Activated T-cell treated with anti-CD3 and anti-CD28 coated beads, Interleukin-2, amount 50 U/mL, for 72 hours (primary cell): Measurements from ENCODE around the gene PRR36. TPM values are rescaled to one million over a fixed set of nuclear protein-coding genes. Genes with fewer than 3 reads are reported as not detected.
"Not testable (repeated sequence)": the region's sequence is repeated elsewhere in the genome, so short reads cannot be mapped to it uniquely, and the experiment has no call there.

ENCODE experiments used
- ATAC-seq, 2 donors: fragments of 150-1000 bp; cut with Tn5 transposase; replicated peaks in 1 of 2; 2 replicates each; pipeline ENCODE4 v1.10.0; 2021; ENCODE audit warnings: moderate library complexity in 2 of 2, mild to moderate bottlenecking in 1 of 2
- DNase-seq, 2 donors: peaks; one replicate each; pipeline ENCODE4 v3.0.0; 2021 to 2022; ENCODE audit warnings: mixed read lengths in 1 of 2
- H3K27ac Mint-ChIP-seq: one replicate; pipeline ENCODE4 v1.8.0; 2022; ENCODE audit warnings: mild to moderate bottlenecking, moderate library complexity, mixed read lengths
- H3K27me3 Mint-ChIP-seq: one replicate; pipeline ENCODE4 v1.8.0; 2022; ENCODE audit warnings: low read depth, mixed read lengths
- H3K36me3 Mint-ChIP-seq, 2 donors: one replicate each; pipeline ENCODE4 v1.8.0; 2022; ENCODE audit warnings: mixed read lengths in 2 of 2, mild to moderate bottlenecking in 1 of 2; ENCODE audit not compliant: insufficient read depth in 2 of 2
- H3K4me1 Mint-ChIP-seq: one replicate; pipeline ENCODE4 v1.8.0; 2022; ENCODE audit warnings: low read depth, mixed read lengths
- H3K4me3 Mint-ChIP-seq, 2 donors: one replicate each; pipeline ENCODE4 v1.8.0; 2022; ENCODE audit warnings: mild to moderate bottlenecking in 2 of 2, mixed read lengths in 2 of 2, moderate library complexity in 2 of 2
- H3K9me3 Mint-ChIP-seq, 2 donors: one replicate each; pipeline ENCODE4 v1.8.0; 2022; ENCODE audit warnings: mixed read lengths in 2 of 2
- total RNA-seq, 2 donors: library from RNA; stranded (reverse); gene quantifications; one replicate each; pipeline ENCODE4 v1.2.3, GENCODE V29; 2022

Gene PRR36
- total RNA-seq, 2 donors from 2014 or later: 0.63 to 0.96 TPM

DNA sequence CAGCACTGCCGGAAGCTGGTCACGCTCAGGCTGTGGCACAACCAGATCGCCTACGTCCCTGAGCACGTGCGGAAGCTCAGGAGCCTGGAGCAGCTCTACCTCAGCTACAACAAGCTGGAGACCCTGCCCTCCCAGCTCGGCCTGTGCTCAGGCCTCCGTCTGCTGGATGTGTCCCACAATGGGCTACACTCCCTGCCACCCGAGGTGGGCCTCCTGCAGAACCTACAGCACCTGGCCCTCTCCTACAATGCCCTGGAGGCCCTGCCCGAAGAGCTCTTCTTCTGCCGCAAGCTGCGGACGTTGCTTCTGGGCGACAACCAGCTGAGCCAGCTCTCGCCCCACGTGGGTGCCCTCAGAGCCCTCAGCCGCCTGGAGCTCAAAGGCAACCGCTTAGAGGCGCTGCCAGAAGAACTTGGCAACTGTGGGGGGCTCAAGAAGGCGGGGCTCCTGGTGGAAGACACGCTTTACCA, 26.2 kb upstream of the PRR36 start:
- no peaks in the 10 kb centered on the region for H3K9me3 Mint-ChIP-seq
- ATAC-seq: no peak
- H3K27ac Mint-ChIP-seq: no peak overlapping the region
- H3K27me3 Mint-ChIP-seq: no peaks in the 10 kb centered on the region
- H3K4me1 Mint-ChIP-seq: peaks cover 26% of the 10 kb centered on the region
- DNase-seq: no peak
- H3K36me3 Mint-ChIP-seq: peaks cover 0 to 9% of the 10 kb centered on the region in 2 donors
- no peak overlapping the region for H3K4me3 Mint-ChIP-seq

DNA sequence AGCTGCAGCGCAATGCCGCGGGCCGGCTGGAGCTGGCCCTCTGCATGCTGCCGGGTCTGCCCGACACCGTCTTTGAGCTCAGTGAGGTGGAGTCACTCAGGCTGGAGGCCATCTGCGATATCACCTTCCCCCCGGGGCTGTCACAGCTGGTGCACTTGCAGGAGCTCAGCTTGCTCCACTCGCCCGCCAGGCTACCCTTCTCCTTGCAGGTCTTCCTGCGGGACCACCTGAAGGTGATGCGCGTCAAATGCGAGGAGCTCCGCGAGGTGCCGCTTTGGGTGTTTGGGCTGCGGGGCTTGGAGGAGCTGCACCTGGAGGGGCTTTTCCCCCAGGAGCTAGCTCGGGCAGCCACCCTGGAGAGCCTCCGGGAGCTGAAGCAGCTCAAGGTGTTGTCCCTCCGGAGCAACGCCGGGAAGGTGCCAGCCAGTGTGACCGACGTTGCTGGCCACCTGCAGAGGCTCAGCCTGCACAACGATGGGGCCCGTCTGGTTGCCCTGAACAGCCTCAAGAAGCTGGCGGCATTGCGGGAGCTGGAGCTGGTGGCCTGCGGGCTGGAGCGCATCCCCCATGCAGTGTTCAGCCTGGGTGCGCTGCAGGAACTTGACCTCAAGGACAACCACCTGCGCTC, 25.7 kb upstream of the PRR36 start:
- Mint-ChIP-seq H3K27ac (no peak overlapping the region), H3K4me3 (no peak overlapping the region), H3K27me3 (no peaks in the 10 kb centered on the region), H3K9me3 (no peaks in the 10 kb centered on the region), H3K36me3 (peaks cover 0 to 6% of the 10 kb centered on the region in 2 donors), H3K4me1 (peaks cover 20% of the 10 kb centered on the region)
- no peak for DNase-seq
- no peak for ATAC-seq

DNA sequence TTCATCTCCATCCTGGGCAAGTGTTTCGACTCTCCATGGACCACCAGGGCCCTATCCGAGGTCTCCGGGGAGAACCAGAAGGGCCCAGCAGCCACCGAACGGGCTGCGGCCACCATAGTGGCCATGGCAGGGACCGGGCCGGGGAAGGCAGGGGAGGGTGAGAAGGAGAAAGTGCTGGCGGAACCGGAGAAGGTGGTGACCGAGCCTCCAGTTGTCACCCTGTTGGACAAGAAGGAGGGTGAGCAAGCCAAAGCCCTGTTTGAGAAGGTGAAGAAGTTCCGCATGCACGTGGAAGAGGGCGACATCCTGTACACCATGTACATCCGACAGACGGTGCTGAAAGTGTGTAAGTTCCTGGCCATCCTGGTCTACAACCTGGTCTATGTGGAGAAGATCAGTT, 24.8 kb upstream of the PRR36 start:
- DNase-seq (no peak), ATAC-seq (no peak)
- Mint-ChIP-seq H3K36me3 (peaks cover 0 to 2% of the 10 kb centered on the region in 2 donors), H3K27ac (no peak overlapping the region), H3K27me3 (peaks cover 4% of the 10 kb centered on the region), H3K9me3 (no peaks in the 10 kb centered on the region), H3K4me3 (no peak overlapping the region), H3K4me1 (peaks cover 17% of the 10 kb centered on the region)

DNA sequence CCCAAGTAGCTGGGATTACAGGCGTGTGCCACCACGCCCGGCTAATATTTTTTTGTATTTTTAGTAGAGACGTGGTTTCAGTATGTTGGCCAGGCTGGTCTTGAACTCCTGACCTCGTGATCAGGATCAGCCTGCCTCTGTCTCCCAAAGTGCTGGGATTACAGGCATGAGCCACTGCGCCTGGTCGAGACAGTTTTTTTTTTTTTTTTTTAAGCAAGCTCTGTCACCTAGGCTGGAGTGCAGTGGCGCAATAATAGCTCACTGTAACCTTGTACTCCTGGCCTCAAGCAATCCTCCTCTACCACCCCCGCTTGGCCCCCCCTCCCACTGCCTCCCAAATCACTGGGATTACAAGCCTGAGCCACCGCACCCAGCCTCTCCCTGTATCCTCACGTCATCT, 23.1 kb upstream of the PRR36 start:
- no peak for DNase-seq
- Mint-ChIP-seq H3K27ac (no peak overlapping the region), H3K27me3 (peaks cover 5% of the 10 kb centered on the region), H3K4me1 (peaks cover 8% of the 10 kb centered on the region), H3K9me3 (no peaks in the 10 kb centered on the region), H3K36me3 (no peaks in the 10 kb centered on the region), H3K4me3 (no peak overlapping the region)
- ATAC-seq: no peak

DNA sequence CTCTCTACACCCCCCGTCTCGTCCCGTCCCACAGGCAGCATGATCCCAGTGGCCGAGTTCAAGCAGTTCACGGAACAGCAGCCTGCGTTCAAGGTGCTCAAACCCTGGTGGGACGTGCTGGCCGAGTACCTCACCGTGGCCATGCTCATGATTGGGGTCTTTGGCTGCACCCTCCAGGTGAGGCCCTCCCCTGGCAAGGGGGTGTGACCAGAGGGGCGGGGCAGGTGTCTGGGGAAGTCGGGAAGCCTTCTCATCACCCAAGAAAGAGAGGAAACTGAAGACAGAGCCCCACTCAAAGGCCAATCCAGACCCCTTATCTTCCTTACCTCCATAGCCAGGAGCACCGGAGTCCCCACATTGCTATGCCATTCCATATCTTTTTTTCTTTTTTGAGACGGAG, 21.4 kb upstream of the PRR36 start:
- DNase-seq (no peak), ATAC-seq (no peak)
- Mint-ChIP-seq H3K4me1 (peaks cover 4% of the 10 kb centered on the region), H3K27ac (no peak overlapping the region), H3K27me3 (peaks cover 5% of the 10 kb centered on the region), H3K36me3 (no peaks in the 10 kb centered on the region), H3K9me3 (no peaks in the 10 kb centered on the region), H3K4me3 (no peak overlapping the region)

DNA sequence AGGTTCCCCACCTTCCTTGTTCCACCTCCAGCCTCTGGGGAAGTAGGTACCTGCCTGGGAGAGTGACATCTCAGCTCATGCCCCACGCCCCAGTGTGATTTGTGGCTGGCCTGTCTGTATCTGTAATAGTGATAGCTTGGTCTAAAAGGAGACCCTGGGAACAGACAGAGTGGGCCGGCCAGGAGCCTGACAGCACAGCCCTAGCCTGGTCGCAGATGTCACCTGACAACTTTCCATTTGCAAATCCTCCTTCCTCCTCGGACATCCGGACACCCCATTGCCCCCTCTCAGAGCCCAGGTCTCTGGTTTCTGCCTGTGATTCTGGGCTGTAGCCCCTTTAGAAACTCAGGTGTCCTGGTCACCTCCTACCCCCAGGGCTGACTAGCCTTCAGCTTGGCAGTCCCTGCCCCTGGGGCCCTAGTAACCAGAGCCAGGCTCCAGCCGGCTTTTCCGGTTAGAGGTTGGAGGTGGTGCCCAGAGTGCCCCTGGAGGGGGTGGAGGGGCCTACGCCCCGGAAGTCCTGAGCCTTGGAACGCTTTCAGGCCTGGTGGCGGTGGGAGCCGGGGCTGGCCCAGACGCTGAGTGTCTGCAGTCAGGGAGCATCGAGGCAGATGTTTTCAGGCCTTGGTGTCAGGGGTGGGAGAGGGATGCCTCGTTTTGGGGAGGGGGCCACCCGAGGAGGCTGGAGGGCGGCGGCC, 20.6 kb upstream of the PRR36 start:
- Mint-ChIP-seq H3K4me1 (peaks cover 4% of the 10 kb centered on the region), H3K27ac (no peak overlapping the region), H3K4me3 (no peak overlapping the region), H3K27me3 (peaks cover 9% of the 10 kb centered on the region), H3K36me3 (no peaks in the 10 kb centered on the region), H3K9me3 (no peaks in the 10 kb centered on the region)
- DNase-seq (no peak), ATAC-seq (no peak)

DNA sequence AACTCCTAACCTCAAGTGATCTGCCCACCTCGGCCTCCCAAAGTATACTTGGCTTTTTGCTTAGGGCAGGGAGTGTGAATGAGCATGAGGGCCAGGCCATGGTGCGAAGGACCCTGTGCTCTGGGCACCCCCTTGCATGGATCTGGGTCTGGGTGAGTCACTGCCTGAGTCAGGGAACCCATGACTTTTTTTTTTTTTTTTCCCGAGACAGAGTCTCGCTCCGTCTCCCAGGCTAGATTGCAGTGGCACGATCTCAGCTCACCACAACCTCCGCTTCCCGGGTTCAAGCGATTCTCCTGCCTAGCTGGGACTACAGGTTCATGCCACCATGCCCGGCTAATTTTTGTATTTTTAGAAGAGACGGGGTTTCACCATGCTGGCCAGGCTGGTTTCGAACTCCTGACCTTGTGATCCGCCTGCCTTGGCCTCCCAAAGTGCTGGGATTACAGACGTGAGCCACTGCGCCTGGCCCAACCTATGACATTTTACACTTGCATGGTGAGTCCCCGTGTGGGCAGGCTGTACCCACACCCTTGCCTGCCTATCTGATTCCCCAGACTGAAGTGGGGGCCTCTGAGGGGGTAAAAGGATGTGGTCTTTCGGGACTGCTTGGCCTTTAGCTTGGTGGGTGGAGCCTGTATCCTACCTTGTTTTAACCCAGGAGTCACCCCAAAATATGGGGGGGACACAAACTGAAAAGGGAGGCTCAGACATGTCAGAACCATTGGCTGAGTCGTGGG, 19.3 kb upstream of the PRR36 start:
- H3K27me3 Mint-ChIP-seq: peaks cover 20% of the 10 kb centered on the region
- not testable (repeated sequence) for H3K27ac Mint-ChIP-seq, H3K4me1 Mint-ChIP-seq, ATAC-seq, DNase-seq, H3K9me3 Mint-ChIP-seq, H3K36me3 Mint-ChIP-seq, H3K4me3 Mint-ChIP-seq

DNA sequence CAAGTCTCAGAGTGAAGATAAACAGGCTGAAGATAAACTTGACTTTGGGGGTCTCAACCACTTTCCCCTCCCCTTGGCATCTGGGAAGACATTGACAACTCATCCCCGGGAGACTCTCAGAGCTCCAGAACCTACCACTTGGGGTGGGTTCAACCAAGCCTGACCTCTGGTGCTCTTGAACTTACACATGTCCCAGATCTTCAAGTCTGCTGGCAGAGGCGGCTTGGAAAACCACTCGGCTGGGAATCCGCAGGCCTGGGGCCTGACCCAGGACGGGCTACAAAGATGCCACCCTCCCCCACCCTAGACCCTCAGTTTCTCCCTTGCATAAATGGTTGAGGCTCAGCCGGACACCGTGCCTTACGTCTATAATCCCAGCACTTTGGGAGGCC, 14.6 kb upstream of the PRR36 start:
- H3K36me3 Mint-ChIP-seq: no peaks in the 10 kb centered on the region
- DNase-seq (no peak), ATAC-seq (no peak)
- H3K27me3 Mint-ChIP-seq: peaks cover 15% of the 10 kb centered on the region
- H3K27ac Mint-ChIP-seq: no peak overlapping the region
- no peaks in the 10 kb centered on the region for H3K4me1 Mint-ChIP-seq
- H3K4me3 Mint-ChIP-seq: no peak overlapping the region
- no peaks in the 10 kb centered on the region for H3K9me3 Mint-ChIP-seq

DNA sequence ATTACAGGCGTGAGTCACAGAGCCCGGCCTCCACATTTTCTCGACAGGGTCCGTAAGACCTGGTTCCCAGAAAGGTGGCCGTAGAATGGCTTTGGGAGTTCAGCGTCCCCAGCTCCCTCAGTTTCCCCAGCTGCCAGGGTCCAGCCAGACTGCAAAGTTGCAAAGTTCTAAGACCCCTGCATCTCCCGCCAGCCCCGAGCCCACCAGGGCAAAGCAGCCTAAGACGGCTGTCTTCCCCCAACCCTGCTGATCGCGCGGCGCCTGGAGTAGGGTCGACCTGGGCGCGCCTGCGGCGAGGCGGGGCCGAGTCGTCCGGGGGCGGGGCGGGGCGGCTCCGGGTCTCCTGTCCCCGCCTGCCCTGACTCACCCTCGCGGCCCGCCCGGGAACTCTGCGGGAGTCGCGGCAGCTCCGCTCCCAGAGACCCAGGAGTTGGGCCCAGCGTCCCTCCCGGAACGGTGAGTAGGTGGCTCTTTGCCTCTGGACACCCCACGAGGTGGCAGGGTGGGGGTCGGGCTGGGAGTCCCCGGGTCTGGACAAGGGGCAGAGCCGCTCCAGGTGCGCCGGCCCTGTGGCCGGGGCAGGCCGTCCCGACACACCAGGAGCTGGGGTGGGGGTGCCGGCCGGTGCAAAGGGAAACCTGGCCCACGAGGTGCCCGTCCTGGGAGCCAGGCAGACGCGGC, 14.1 kb upstream of the PRR36 start, which contains the start of gene LRRC8E:
TSS of gene LRRC8E (plus strand) at position 366 of the 681 bp plus-strand sequence. CDS start 7,094 bp downstream, outside the sequence.
- Mint-ChIP-seq H3K36me3 (no peaks in the 10 kb centered on the region), H3K4me1 (no peaks in the 10 kb centered on the region), H3K4me3 (peak within 1 kb of the TSS in 1 of 2 donors; percentile 40), H3K27ac (no peak within 1 kb of the TSS), H3K27me3 (peaks cover 15% of the 10 kb centered on the region), H3K9me3 (no peaks in the 10 kb centered on the region)
- peak; percentile 78 to 88 for ATAC-seq
- DNase-seq: peak; percentile 48 to 54

DNA sequence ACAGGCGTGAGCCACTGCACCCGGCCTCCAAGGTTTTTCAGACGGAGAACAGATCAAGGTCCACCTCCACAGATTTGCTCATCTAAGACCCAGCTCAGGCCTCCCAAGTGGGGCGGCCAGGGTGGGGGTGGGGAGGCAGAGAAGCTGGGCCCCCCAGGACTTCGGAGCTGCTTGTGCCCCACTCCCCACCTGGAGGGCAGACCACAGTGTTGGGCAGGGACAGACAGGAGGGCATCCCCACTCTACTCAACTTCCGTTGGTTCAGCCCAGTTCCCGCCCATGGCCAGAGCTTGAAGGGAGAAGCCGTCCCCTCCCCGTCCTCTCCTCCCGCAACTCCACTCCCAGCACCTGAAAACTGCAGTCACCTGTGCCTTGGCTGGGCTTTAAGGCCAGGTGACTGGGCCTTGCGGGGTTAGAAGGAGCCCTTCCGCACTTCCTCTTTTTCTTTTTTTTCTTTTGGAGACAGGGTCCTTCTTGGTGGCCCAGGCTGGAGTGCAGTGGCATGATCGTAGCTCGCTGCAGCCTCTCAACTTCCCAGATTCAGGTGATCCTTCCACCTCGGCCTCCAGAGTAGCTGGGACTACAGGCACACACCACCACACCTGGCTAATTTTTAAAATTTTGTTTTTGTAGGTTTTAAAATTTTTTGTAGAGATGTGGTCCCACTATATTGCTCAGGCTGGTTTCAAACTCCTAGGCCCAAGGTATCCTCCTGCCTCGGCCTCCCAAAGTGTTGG, 13.4 kb upstream of the PRR36 start:
- no peaks in the 10 kb centered on the region for H3K9me3 Mint-ChIP-seq
- H3K36me3 Mint-ChIP-seq: no peaks in the 10 kb centered on the region
- no peak for DNase-seq
- H3K4me1 Mint-ChIP-seq: no peaks in the 10 kb centered on the region
- H3K4me3 Mint-ChIP-seq: no peak overlapping the region
- no peak for ATAC-seq
- H3K27ac Mint-ChIP-seq: no peak overlapping the region
- H3K27me3 Mint-ChIP-seq: peaks cover 15% of the 10 kb centered on the region

DNA sequence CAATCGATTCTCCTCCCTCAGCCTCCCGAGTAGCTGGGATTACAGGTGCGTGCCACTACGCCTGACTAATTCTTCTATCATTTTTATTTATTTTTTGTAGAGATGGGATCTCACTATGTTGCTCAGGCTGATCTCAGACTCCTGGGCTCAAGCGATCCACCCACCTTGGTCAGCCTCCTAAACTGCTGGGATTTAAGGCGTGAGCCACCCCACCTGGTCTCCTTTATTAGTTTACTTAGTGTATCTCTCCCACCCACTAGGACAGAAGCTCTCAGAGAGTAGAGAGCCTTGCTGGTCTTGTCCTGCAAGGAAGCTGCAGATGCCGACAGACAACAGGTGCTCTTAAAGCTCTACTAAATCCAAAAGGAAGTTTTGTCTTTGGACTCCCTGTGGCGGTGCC, 11.6 kb upstream of the PRR36 start:
- DNase-seq: no peak
- H3K4me1 Mint-ChIP-seq: no peaks in the 10 kb centered on the region
- no peak overlapping the region for H3K4me3 Mint-ChIP-seq
- H3K27ac Mint-ChIP-seq: no peak overlapping the region
- ATAC-seq: no peak
- peaks cover 15% of the 10 kb centered on the region for H3K27me3 Mint-ChIP-seq
- H3K36me3 Mint-ChIP-seq: no peaks in the 10 kb centered on the region
- H3K9me3 Mint-ChIP-seq: peaks cover 0 to 3% of the 10 kb centered on the region in 2 donors

DNA sequence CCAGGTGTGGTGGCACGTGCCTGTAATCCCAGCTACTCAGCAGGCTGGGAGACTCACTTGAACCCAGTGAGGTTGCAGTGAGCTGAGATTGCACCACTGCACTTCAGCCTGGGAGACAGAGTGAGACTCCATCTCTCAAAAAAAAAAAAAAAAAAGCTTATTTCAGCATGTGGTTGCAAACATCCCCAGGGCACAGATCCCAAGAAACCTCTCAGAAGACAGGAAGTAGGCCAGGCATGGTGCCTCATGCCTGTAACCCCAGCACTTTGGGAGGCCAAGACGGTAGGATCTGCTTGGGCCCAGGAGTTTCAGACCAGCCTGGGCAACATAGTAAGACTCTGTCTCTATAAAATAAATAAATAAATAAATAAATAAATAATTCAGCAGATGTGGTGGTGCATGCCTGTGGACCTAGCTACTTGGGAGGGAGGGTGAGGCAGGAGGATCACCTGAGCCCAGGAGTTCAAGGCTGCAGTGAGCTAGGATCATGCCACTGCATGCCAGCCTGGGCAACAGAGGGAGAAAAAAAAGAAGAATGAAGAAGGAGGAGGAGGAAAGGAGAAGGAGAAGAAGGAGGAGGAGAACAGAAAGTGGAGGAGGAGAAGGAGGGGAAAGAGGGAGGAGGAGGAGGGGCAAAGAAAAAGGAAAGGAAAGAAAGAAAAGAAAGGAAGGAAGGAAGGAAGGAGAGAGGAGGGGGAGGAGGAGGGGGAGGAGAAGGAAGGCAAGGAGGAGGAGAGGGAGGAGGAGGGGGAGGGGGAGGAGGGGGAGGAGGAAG, 9.8 kb upstream of the PRR36 start:
- Mint-ChIP-seq H3K4me1 (no peaks in the 10 kb centered on the region), H3K36me3 (no peaks in the 10 kb centered on the region), H3K9me3 (peaks cover 0 to 3% of the 10 kb centered on the region in 2 donors), H3K27ac (no peak overlapping the region), H3K4me3 (no peak overlapping the region), H3K27me3 (peaks cover 3% of the 10 kb centered on the region)
- ATAC-seq (no peak), DNase-seq (no peak)
